Heart left ventricle (tissue), 13 donors: ENCODE data around the gene PLSCR1.

Experiments used
- POLR2A ChIP-seq, 2 donors: fragments of 450-650 bp; IDR thresholded peaks; one replicate each; pipeline ENCODE4 v1.6.1; 2017; ENCODE audit warnings: antibody characterized with exemption in 2 of 2, mild to moderate bottlenecking in 2 of 2, moderate library complexity in 2 of 2
- TF ChIP-seq, protein P1 (sequence below), 12 donors: fragments of 200-600 bp; sonication (generic) in 4 of 12; IDR thresholded peaks; one replicate each; pipeline versions ENCODE4 v1.5.0 to v1.8.0; 2018 to 2022; ENCODE audit warnings: antibody characterized with exemption in 12 of 12, mild to moderate bottlenecking in 5 of 12
- donor health status: ischemic (EF 13 %, LVEDD 7.1; RV severe dilation, severe dysfunction).
- donor health status: DM: no; HTN: yes; CAD: no.
- donor health status: DM: no; HTN: no; CAD: no.
- donor health status: ischemic (EF 25% LVEDD 6.9; RV normal size, moderate dysfunction).
- donor health status: ischemic (EF 25% LVEDD 5.7; RV mildly dilated, moderate dysfunction).
- donor health status: ischemic (EF 35%, LVEDD 5.7; RV mildly dilated, moderate dysfunction).
- donor health status: nonischemic (EF 11% LVEDD 7.7; RV severe dilation, severe dysfunction).
- donor health status: DM: yes; HTN: yes; CAD: no.
- donor health status: PGD.
- donor health status: ischemic (EF 29% LVEDD 5.4; RV normal size, mild dysfunction).
- donor health status: nonischemic (EF 23%, LVEDD 6.1; RV moderate dilation, normal function).

DNA sequence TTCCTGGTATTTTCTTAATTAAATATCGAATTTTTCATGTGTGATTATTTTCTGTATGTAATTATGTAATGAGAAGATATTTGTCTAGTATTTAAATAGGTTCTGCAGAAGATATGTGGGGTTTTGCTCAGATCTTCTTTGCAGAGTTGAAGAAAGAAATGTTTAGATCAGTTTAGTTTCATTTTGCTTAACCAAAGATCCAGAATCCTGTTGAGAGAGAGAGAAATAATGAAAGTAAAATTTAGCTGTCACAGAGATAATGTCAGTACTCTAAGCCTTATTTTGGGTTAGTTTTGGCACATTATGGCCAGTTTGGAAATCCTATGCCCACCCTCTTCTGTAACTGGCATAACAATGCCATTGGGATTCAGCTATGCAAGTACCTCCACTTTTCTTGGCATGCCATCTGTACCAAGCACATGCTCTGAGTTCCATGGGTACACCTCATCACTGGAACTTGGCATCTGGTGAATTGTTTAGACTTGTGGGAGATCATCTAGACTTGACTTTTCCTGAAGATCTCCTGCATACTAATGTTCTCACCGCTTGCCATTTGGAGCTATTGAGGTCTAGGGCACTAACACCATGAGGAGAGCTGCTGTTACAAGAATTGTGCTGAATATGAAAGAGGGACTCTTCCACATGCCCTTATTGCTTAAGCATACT, 30.9 kb downstream of the PLSCR1 start:
- TF ChIP-seq POLR2A (IDR thresholded peaks at IDR 0.05), result no peak
- TF ChIP-seq, protein P1, sequence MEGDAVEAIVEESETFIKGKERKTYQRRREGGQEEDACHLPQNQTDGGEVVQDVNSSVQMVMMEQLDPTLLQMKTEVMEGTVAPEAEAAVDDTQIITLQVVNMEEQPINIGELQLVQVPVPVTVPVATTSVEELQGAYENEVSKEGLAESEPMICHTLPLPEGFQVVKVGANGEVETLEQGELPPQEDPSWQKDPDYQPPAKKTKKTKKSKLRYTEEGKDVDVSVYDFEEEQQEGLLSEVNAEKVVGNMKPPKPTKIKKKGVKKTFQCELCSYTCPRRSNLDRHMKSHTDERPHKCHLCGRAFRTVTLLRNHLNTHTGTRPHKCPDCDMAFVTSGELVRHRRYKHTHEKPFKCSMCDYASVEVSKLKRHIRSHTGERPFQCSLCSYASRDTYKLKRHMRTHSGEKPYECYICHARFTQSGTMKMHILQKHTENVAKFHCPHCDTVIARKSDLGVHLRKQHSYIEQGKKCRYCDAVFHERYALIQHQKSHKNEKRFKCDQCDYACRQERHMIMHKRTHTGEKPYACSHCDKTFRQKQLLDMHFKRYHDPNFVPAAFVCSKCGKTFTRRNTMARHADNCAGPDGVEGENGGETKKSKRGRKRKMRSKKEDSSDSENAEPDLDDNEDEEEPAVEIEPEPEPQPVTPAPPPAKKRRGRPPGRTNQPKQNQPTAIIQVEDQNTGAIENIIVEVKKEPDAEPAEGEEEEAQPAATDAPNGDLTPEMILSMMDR (IDR thresholded peaks at IDR 0.05), result no peak
